Stimulated activated CD4-positive, alpha-beta T cell treated with anti-CD3 and anti-CD28 coated beads, Interleukin-1b, Interleukin-23, amount 100 ng/mL, for 4 hours (primary cell): ENCODE measurements around the gene ODAD2.
"Not testable (repeated sequence)": the region's sequence is repeated elsewhere in the genome, so short reads cannot be mapped to it uniquely, and the experiment has no call there.

Experiments
- DNase-seq, 2 donors: peaks; one replicate each; pipeline ENCODE4 v3.0.0-alpha.2; 2020; ENCODE audit warnings: low read depth in 2 of 2

ODAD2 gene

GRCh38 chr10:27959093-27959715 is 39.7 kb downstream of the ODAD2 start:
- DNase-seq, result no peak

- not testable (repeated sequence) for DNase-seq
Observed at GRCh38 chr10:27958383-27958782, 40.5 kb downstream of the ODAD2 start.

- DNase-seq, result no peak
Observed at GRCh38 chr10:27950242-27950564, 48.7 kb downstream of the ODAD2 start.

GRCh38 chr10:27949528-27950241 is 49.2 kb downstream of the ODAD2 start:
- DNase-seq, result no peak

GRCh38 chr10:27948186-27948585 is 50.7 kb downstream of the ODAD2 start:
- no peak for DNase-seq

- no peak for DNase-seq
Observed at GRCh38 chr10:27947540-27947939, 51.3 kb downstream of the ODAD2 start.

GRCh38 chr10:27944005-27944404 is 54.9 kb downstream of the ODAD2 start:
- DNase-seq, result no peak

- no peak for DNase-seq
Observed at GRCh38 chr10:27914888-27915287, 84.0 kb downstream of the ODAD2 start.

- DNase-seq, result no peak
Observed at GRCh38 chr10:27912231-27912630, 86.6 kb downstream of the ODAD2 start.

GRCh38 chr10:27911539-27911938 is 87.3 kb downstream of the ODAD2 start:
- no peak for DNase-seq

- DNase-seq, result no peak
Observed at GRCh38 chr10:27911011-27911410, 87.9 kb downstream of the ODAD2 start.

- DNase-seq, result no peak
Observed at GRCh38 chr10:27908231-27908630, 90.6 kb downstream of the ODAD2 start.

- not testable (repeated sequence) for DNase-seq
Observed at GRCh38 chr10:27899485-27899884, 99.4 kb downstream of the ODAD2 start.

- DNase-seq, result no peak
Observed at GRCh38 chr10:27899058-27899457, 99.8 kb downstream of the ODAD2 start.

- DNase-seq, result no peak
Observed at GRCh38 chr10:27893358-27893954, 105.4 kb downstream of the ODAD2 start.

- no peak for DNase-seq
Observed at GRCh38 chr10:27890971-27891370, 107.9 kb downstream of the ODAD2 start.

GRCh38 chr10:27889518-27889917 is 109.4 kb downstream of the ODAD2 start:
- DNase-seq, result no peak

- no peak for DNase-seq
Observed at GRCh38 chr10:27884185-27884641, 114.7 kb downstream of the ODAD2 start.

GRCh38 chr10:27878281-27878680 is 120.6 kb downstream of the ODAD2 start:
- no peak for DNase-seq

GRCh38 chr10:27865221-27865635 is 133.7 kb downstream of the ODAD2 start:
- no peak for DNase-seq

- DNase-seq, result no peak
Observed at GRCh38 chr10:27861781-27862180, 137.1 kb downstream of the ODAD2 start.

- DNase-seq, result no peak
Observed at GRCh38 chr10:27857616-27858015, 141.3 kb downstream of the ODAD2 start.

- DNase-seq, result no peak
Observed at GRCh38 chr10:27844223-27844622, 154.7 kb downstream of the ODAD2 start.
